ENCODE data around the gene CRACR2B.

Gene CRACR2B

DNA sequence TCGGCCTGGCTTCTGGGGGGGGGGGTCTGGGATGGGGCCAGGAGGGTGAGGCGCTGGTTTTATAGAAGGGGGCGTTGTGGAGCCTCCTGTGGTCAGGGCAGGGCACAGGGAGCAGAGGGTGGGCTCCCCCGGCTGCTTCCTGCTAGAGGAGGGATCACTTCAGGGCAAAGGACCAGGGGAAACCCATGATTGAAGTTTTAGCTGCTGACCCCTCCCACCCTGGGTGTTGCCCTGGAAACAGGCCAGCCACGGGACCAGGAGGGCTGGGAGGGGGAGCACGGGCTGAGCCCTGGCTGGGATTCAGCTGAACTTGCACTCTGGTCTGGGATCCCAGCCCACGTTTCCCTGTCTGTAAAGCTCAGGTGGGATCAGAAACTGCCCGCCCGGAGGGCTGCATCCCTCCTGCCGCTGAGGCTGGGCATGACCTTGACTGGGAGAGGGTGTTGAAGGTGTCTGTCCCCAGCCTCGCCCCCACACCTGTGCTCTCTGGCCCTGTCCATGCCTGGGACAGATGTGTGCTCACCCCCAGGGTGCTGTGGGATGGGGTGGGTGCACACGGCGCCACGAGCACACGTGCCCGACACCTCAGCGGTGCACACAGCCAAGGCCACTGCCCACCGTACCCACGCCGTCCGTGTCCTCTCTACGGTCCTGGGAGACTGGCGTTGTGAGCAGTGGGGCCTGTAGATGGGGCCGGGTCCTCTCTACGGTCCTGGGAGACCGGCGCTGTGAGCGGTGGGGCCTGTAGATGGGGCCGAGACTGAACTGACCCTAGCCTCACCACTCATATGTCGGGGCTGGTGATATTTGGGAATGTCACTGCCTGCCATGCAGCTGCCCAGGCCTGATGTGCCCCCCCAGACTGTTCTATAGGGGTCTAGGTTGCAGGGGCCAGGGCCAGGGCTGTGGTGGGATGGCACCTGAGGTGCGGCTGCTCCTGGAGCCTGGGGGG, 17.2 kb downstream of the CRACR2B start:
- no peaks in the 10 kb centered on the region for H3K9me3 ChIP-seq (ENCODE audit: insufficient read depth, low read depth, low read length)
- no peaks in the 10 kb centered on the region for H3K36me3 ChIP-seq (ENCODE audit: insufficient read depth, low read length)
- no peaks in the 10 kb centered on the region for H3F3A ChIP-seq (ENCODE audit: low read depth)
- H3K9me2 ChIP-seq (replicated peaks; ENCODE audit: low read depth, low read length), result no peaks in the 10 kb centered on the region
- H4K20me1 ChIP-seq (ENCODE audit: insufficient read depth, low read length, poor library complexity, severe bottlenecking), result peaks cover 21% of the 10 kb centered on the region
- H3K4me2 ChIP-seq (ENCODE audit: low read depth, low read length, poor library complexity, severe bottlenecking), result peak overlapping the region; percentile 79
- no peaks in the 10 kb centered on the region for H3K27me3 ChIP-seq (ENCODE audit: insufficient read depth, low read length, poor library complexity, severe bottlenecking)
- peak overlapping the region; percentile 97 for H3K4me3 ChIP-seq (ENCODE audit: low read length, poor library complexity, severe bottlenecking)
- peaks cover 49% of the 10 kb centered on the region for H3K4me1 ChIP-seq (ENCODE audit: insufficient read depth, low read length, poor library complexity, severe bottlenecking)
- H3K79me2 ChIP-seq (ENCODE audit: insufficient read depth, low read length), result peaks cover 27% of the 10 kb centered on the region
- no peak overlapping the region for H2AFZ ChIP-seq (ENCODE audit: low read length)
- peak overlapping the region; percentile 88 for H3K9ac ChIP-seq (ENCODE audit: low read depth, low read length, poor library complexity, severe bottlenecking)
- TF ChIP-seq, protein P1, sequence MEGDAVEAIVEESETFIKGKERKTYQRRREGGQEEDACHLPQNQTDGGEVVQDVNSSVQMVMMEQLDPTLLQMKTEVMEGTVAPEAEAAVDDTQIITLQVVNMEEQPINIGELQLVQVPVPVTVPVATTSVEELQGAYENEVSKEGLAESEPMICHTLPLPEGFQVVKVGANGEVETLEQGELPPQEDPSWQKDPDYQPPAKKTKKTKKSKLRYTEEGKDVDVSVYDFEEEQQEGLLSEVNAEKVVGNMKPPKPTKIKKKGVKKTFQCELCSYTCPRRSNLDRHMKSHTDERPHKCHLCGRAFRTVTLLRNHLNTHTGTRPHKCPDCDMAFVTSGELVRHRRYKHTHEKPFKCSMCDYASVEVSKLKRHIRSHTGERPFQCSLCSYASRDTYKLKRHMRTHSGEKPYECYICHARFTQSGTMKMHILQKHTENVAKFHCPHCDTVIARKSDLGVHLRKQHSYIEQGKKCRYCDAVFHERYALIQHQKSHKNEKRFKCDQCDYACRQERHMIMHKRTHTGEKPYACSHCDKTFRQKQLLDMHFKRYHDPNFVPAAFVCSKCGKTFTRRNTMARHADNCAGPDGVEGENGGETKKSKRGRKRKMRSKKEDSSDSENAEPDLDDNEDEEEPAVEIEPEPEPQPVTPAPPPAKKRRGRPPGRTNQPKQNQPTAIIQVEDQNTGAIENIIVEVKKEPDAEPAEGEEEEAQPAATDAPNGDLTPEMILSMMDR (conservative IDR thresholded peaks at IDR 0.05; ENCODE audit: low read length), result no peak
- no peak for TF ChIP-seq EZH2phosphoT487 (IDR thresholded peaks at IDR 0.05; ENCODE audit: borderline replicate concordance)

DNA sequence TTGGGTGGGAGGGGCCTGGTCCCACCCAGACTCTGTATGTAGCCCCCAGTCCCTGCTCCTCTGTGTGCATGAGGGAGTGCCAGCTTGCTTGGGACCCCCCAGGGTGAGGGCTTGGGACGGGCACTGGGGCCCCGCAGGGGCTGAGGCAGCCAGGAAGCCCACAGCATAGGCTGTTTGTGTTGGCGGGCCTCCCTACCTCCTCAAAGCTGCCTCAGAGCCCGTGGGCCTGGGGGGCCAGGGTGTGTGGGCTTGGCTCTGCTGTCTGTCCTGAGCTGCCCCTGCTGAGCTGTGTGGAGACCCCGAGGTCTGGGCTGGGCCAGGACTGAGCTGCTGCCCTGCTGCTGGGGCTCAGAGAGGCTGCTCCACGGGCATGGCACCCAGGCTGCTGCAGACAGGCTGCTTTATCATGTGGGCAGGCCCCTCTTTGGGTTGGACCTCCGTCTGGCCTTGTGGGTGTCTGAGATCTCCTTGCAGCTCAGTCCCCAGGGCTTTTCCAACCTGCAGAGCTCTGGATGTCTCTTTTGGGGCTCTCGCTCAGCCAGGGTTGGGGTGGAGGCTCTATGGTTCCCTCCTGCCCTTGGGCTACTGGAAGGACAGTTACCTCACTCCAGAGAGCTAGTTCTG, 18.3 kb downstream of the CRACR2B start:
- H3F3A ChIP-seq (ENCODE audit: low read depth), result no peaks in the 10 kb centered on the region
- H2AFZ ChIP-seq (ENCODE audit: low read length), result no peak overlapping the region
- H3K27me3 ChIP-seq (ENCODE audit: insufficient read depth, low read length, poor library complexity, severe bottlenecking), result no peaks in the 10 kb centered on the region
- peak overlapping the region; percentile 79 for H3K4me2 ChIP-seq (ENCODE audit: low read depth, low read length, poor library complexity, severe bottlenecking)
- peak overlapping the region; percentile 97 for H3K4me3 ChIP-seq (ENCODE audit: low read length, poor library complexity, severe bottlenecking)
- H3K9me2 ChIP-seq (replicated peaks; ENCODE audit: low read depth, low read length), result no peaks in the 10 kb centered on the region
- no peaks in the 10 kb centered on the region for H3K36me3 ChIP-seq (ENCODE audit: insufficient read depth, low read length)
- H3K9me3 ChIP-seq (ENCODE audit: insufficient read depth, low read depth, low read length), result no peaks in the 10 kb centered on the region
- peaks cover 17% of the 10 kb centered on the region for H3K79me2 ChIP-seq (ENCODE audit: insufficient read depth, low read length)
- H3K4me1 ChIP-seq (ENCODE audit: insufficient read depth, low read length, poor library complexity, severe bottlenecking), result peaks cover 40% of the 10 kb centered on the region
- peak overlapping the region; percentile 88 for H3K9ac ChIP-seq (ENCODE audit: low read depth, low read length, poor library complexity, severe bottlenecking)
- TF ChIP-seq, protein P1 (conservative IDR thresholded peaks at IDR 0.05; ENCODE audit: low read length), result no peak
- TF ChIP-seq EZH2phosphoT487 (IDR thresholded peaks at IDR 0.05; ENCODE audit: borderline replicate concordance), result no peak
- H4K20me1 ChIP-seq (ENCODE audit: insufficient read depth, low read length, poor library complexity, severe bottlenecking), result peaks cover 11% of the 10 kb centered on the region

DNA sequence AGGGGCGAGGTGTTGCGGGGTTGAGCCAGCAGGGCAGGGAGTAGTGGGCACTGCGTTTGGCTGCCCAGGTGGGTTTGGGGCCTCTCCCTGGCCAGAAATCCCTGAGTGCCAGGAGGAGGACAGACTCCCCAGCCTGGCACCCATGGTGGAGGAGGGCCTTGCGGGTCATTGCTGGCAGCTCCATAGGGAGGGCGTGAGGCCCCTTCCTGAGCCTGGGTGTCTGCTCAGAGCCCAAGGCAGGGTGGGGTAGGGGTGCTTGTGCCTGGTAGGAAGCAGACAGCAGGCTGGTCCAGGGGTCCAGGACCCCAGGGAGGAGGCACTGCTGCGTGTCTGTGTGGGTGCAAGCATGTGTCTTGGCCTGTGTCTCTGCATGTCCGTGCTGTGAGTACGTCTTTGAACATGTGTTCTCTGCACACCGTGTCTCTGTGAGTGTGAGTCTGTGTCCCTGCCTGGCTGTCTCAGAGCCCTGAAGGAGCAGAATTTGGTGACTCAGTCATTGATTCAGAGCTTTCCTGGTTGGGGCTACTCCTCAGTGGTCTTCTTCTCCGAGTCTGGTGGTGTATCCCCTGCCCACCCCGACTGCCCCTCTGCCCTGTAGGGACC, 18.9 kb downstream of the CRACR2B start:
- Histone ChIP-seq H3K9me3 (ENCODE audit: insufficient read depth, low read depth, low read length) (no peaks in the 10 kb centered on the region), H3K79me2 (ENCODE audit: insufficient read depth, low read length) (peaks cover 11% of the 10 kb centered on the region), H3K27me3 (ENCODE audit: insufficient read depth, low read length, poor library complexity, severe bottlenecking) (no peaks in the 10 kb centered on the region), H3K4me1 (ENCODE audit: insufficient read depth, low read length, poor library complexity, severe bottlenecking) (peaks cover 36% of the 10 kb centered on the region), H3K4me3 (ENCODE audit: low read length, poor library complexity, severe bottlenecking) (no peak overlapping the region), H4K20me1 (ENCODE audit: insufficient read depth, low read length, poor library complexity, severe bottlenecking) (peaks cover 7% of the 10 kb centered on the region), H2AFZ (ENCODE audit: low read length) (no peak overlapping the region), H3K9me2 (replicated peaks; ENCODE audit: low read depth, low read length) (no peaks in the 10 kb centered on the region), H3K4me2 (ENCODE audit: low read depth, low read length, poor library complexity, severe bottlenecking) (peak overlapping the region; percentile 79), H3K9ac (ENCODE audit: low read depth, low read length, poor library complexity, severe bottlenecking) (peak overlapping the region; percentile 88), H3F3A (ENCODE audit: low read depth) (no peaks in the 10 kb centered on the region), H3K36me3 (ENCODE audit: insufficient read depth, low read length) (no peaks in the 10 kb centered on the region)
- TF ChIP-seq, protein P1 (conservative IDR thresholded peaks at IDR 0.05; ENCODE audit: low read length), result no peak
- TF ChIP-seq EZH2phosphoT487 (IDR thresholded peaks at IDR 0.05; ENCODE audit: borderline replicate concordance), result no peak

Data from Loucy (cell line).